Stimulated activated CD4-positive, alpha-beta T cell treated with anti-CD3 and anti-CD28 coated beads, Interleukin-1b, Interleukin-23, amount 100 ng/mL, for 1 hour (primary cell): Measurements from ENCODE around the gene ST3GAL5.
"Not testable (repeated sequence)": the region's sequence is repeated elsewhere in the genome, so short reads cannot be mapped to it uniquely, and the experiment has no call there.

Experiments
- DNase-seq, 2 donors: peaks; one replicate each; pipeline ENCODE4 v3.0.0-alpha.2; 2020; ENCODE audit warnings: low read depth in 2 of 2

ST3GAL5 gene

DNA sequence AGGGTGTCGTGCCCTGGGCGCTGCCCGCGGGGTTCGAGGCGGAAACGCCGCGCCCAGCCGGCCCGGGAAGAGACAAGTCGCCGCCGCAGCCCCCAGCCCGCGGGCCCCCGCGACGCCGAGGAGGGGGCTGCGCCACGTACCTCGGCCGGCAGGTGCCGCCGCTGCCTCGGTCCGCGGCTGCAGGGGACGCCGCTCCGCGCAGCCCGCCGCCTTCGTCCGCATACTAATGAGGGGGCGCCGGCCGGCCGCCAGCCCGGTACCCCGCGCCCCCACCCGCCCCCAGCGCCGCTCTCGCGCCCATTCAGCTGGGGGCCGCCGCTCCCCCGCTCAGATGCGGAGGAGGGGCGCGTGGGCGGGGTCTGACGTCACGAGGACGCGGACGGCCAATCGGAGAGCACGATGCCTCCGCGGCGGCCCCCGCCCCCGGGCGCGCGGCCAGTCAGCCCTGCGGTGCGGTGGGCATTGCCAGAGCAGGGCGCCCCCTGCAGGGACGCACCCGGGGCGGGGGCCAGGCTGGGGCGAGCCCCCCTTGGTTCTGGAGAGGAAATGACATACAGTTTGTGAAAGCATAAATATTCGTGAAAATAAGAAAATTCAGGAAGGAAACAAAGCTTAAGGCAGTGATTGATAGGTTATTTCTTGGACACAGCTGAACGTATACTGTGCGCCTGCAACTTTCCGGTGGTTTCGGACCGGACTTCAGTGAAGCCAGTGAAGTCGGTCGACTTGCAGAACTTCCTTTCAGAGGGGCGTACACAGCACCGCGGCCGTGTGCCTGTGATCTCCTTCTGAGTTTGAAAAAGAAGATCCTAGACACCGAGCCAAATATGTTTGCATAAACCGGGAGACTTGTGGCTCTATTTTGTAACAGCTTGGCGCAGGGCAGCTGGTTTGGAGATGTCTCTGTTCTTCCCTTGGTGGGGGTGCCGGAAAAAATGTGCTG is at the start of gene ST3GAL5:
Gene ST3GAL5 (minus strand): TSS at position 307 of the 943 bp plus-strand sequence. CDS start 85 bp downstream, at position 222.
- peak; percentile 82 to 97 for DNase-seq

DNA sequence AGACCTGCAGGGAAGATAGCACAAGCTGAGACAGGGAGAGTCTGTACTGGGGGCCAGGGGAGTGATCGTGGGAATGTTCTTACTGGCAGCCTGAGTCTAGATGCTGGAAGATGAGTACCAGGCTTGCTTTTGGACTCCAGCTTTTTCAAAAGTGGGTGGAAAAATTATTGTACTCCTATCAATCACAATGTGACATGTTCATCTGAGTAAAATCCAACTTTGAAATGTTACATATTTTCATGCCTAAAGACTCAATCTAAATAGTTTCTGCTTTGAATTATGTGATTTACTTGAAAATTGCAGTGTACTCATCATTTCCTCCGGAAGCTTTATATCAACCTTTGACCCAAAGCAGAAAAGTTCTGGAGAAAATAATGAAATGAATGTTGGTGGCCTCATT is 49.7 kb upstream of the ST3GAL5 start:
- DNase-seq = no peak

DNA sequence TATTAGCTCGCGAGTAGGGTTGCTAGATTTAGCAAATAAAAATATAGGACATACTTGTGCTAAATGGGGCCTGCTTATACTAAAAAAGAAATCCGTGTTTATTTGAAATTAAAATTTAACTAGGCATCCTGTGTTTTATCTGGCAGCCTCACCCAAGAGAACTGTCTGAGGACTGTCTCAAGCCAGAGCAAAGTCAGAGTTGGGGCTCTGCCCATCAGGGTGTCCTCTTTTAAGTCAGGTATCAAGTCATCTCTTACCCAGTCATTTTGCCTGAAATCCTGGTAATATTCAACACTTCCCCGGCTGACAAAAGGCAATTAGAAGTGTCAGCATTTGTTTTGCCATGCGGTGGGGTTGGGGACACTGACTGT is 48.3 kb upstream of the ST3GAL5 start:
- DNase-seq = no peak

DNA sequence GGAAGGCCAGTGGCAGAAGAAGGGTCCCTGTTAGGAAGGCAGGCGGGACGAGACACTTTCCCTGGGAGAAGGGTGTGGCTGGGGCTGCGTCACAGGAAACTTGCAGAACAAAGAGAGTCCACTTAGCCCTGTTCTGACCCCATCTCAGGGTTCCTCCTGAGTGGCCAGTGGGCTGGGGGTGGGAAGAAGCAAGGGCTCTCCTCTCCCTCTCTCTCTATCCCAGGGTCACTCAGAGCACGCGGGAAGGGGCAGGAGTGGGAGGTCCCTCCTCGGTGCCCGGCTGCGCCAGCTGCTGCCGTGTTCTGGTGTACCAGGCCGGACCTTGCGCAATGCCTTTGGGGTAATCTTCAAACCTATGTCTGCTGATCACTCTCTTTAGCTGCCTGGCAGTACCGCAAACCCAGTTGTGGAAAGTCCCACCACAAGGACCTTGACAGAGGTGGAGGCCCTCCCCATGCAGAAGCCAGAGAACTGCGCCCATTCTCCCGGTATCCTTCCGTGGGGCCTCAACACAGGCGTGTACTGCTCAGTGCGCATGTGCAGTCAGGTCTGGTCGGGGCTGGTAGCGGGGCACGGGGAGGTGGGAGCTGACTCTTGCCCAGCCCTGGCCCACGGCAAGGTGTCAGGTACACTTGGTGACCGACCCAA is 47.8 kb upstream of the ST3GAL5 start:
- no peak for DNase-seq

DNA sequence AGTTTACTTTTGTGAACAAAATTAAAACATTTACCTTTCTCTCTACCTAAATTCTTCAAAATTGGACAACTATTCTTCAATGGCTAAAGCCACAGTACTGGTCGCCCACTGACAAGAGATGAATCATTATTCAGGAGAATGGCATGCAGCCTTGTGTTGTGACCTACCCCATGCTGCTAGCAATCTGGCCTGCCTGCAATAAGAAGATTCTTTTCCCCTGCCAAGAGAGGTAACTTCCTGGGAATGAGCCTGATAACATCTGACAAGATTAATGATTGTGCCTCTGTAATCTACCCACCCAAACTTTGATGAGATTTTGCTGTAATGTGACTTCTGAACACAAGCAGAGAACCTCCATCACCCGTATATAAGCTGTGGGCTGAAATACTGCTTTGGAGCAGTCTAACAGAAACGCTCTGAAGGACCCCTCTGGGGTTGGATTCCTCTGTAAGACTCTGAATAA is 47.0 kb upstream of the ST3GAL5 start:
- no peak for DNase-seq

DNA sequence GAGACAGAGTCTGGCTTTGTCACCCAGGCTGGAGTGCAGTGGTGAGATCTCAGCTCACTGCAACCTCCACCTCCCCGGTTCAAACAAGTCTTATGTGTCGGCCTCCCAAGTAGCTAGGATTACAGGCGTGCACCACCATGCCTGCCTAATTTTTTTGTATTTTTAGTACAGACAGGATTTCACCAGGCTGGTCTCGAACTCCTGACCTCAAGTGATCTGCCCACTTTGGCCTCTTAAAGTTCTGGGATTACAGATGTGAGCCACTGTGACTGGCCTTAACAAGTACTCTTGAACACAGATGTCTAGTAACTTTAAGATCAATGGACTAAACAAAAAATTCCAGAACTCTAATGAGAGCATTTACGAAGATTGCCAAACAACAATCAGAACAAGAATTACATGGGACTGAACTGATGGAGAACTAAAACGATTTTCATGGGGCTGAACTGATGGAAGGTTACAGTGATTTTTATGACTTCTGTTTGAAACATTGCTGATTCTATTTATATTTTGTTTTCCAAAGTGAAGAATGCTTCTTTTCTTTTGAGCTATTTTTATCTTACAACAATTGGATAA is 46.5 kb upstream of the ST3GAL5 start:
- DNase-seq = no peak

DNA sequence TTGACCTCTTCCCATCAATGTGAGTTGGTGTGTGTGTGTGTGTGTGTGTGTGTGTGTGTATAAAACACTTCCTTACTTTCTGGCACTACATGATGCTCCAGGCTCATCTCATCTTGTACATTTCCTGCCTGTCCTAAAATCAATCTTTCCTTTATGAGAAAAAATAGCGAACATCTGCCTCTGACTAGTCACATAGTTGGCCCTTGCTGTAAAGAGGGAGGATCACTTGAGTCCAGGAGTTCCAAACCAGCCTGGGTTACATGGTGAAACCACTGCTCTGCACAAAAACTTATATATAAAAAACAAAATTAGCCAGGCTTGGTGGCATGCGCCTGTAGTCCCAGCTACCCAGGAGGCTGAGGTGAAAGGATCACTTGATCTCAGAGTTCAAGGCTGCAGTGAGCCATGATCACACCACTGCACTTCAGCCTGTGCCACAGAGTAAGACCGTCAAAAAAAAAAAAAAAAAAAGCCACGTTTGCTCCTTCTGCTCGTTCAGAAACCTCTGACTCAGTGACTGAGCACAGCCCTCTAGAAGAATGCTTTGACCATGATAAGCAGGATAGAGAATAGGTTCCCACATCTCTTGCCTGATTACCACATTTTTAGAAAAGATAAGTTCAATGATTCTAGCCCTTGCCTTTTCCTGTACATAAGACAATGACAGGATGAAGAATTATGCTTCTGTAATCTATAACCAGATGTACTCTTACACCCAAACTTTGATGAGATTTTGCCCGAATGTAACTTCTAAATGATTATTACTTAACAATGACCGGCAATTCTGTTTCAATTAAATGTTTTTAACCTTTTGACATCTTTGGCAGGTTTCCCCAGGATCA is 45.2 kb upstream of the ST3GAL5 start:
- DNase-seq = no peak

DNA sequence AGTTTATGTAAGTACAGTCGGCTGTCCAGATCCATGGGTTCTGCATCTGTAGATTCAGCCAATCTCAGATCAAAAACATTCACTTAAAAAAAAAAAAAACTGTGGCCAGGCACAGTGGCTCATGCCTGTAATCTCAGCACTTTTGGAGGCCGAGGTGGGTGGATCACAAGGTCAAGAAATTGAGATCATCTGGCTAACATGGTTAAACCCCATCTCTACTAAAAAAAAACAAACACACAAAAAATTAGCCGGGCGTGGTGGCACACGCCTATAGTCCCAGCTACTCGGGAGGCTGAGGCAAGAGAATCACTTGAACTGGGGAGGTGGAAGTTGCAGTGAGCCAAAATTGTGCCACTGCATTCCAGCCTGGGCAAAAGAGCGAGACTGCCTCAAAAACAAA is 42.4 kb upstream of the ST3GAL5 start:
- DNase-seq = not testable (repeated sequence)

DNA sequence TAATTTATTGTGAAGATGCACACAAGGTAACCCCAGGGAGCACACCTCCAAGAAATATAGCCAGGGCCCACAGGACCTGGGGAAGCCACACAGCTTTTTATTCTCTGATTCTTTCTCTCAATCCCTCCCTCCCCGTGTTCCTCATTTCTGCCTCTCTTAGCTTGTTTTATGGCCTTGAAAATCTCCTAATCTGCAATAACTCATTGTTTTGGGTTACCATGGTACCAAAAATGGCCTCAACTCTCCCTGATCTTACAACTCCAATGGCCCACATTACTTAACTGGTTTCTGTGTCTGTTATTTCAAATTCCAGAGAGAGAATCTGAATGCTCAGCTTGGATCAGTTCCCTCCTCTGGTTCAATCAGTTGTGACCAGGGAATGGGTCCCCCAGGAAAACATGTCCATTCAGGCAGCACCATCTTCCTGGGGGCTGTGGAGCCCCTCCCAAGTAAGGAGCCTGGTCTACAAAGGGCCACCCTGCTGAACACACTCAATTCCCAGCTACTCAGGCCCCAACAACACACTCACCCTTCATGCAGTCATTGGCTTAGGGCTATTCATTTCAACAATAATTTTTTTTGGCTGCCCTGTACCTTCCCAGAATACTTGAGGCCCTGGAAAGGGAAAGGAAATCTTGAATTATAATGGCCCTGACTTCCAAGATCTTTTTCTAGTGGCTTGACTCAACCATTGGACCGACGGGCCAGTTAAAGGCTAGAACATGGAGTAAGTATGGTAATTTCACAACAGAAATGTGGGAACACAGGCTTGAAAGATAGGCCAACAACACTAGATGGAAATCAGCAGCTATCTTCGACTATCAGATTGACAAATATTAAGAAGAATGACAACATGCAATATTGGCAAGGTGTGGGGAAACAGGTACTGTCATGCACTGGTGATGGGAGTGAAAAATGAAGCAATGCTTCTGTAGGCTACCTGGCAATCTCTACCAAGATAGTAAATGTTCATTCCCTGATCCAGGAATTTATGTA is 41.6 kb upstream of the ST3GAL5 start:
- no peak for DNase-seq

DNA sequence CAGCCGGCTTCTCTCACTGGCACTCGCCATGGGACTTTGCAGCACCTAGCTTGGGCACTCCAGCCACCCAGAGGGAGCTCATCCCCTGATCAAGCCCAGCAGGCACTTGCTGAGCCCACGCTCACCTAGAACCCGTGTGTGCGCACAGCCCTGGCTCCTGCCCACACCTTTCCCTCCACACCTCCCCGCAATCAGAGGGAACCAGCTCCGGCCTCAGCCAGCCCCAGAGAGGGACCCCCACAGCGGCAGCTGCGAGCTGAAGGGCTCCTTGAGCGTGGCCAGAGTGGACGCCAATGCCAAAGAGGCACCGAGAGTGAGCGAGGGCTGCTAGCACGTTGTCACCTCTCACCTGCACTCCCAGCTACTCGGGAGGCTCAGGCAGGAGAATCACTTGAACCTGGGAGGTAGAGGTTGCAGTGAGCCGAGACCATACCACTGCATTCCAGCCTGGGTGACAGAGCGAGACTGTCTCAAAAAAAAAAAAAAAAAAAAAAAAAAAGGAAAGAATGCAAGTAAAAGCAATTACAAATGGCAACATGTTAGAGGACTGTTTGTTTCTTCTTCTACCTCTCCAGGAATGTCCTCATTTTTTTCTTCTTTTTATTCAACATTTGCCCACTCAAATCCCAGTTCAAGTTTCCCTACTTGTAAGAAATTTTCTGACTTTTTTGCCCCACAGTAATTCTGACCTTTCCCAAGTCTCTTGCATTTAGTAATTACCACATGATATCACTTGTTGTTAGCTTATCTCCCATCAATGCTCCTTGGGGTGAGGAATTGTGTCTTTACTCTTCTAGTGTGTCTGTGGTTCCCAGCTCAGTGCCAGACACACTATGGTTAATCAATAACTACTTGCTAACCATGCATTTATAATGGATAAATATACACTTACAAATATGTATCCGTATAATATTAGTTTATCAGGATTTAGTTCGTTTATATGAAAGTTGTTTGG is 40.6 kb upstream of the ST3GAL5 start:
- no peak for DNase-seq

DNA sequence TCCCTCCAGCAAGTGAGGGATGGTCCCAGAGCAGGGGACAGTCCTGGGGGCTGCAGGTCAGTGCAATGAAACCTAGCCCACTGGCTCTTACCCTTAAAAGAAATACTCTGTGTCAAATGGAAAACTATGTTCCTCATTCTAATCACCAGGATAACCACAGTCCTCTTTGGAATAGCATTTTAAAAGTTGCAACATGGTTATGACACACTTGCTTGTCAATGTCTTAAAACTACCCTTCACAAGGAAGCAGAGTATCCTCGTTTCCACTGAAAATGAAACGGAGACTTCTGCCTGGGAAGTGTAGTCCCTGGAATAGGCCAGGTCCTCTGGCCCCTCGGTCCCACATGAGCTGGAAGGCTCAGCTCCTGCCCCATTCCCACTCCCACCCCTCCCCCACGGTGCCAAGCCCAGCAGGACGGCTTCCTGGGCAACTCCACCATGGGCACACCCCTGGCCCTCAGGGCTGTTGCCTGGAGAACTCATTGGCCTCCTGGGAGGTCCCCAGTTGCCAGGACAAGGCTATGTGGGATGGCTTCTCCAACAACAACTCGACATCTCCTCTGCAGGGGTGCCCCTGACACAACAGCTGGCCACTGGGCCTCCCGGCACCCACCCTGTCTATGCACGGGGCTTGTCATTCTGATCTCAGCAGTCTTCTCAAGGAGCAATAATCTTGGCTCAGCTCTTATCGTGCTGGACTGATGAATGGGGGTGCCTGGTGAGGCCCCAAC is 38.3 kb upstream of the ST3GAL5 start:
- no peak for DNase-seq

DNA sequence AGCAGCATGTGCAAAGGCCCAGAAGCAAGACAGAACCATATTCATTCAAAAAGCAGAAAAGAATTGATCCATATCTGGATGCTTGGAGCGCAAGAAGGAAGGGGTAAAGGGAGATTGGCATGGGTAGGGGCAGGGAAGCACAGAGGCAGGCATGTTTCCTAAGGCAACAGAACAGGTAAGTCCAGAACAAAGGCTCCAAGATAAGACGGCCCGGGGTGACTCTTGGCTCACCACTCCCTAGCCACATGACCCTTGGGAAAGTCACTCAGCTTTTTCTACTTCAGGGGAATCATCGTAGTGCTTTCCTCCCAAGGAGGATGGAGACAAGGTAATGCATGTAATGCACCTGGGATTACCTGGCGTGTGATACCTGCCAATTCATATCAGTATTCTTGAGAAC is 37.7 kb upstream of the ST3GAL5 start:
- DNase-seq = no peak

DNA sequence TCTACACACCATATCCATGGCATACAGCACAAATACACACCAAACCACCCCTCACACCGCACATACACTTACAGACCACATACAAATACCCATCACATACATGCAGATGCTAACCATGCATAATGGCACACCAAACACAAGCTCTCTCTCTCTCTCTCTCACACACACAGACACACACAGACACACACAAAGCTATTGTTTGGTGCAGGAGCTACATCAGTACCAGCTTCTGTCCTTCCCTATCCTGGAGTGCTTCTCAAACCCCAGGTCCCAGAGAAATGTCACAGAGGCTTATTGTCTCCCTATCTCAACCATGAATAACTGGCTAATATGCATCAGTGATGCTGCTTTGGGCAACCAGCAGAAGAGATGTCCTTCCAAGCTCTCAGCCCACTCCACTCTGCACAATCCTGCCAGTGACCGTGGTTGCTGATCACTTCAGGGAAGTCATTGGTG is 36.5 kb upstream of the ST3GAL5 start:
- DNase-seq = no peak

DNA sequence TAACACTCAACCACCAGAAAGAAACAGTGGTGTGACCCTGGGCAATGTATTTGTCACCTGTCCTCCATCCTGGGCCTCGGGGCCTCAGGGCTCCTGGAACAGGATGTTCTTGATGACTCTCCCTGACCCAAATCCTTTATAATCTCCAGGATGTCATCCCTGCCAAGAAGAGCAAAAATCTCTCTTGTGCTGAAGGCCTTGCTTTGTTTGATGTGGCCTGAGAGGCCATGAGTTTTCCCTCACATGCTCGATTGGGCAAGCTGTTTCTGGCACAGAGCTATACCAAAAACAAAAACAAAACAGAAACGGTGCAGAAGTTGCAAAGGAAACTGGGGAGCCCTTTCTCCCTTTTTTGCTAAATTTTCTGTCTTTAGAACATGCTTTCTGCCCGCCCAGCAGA is 35.7 kb upstream of the ST3GAL5 start:
- DNase-seq = no peak

DNA sequence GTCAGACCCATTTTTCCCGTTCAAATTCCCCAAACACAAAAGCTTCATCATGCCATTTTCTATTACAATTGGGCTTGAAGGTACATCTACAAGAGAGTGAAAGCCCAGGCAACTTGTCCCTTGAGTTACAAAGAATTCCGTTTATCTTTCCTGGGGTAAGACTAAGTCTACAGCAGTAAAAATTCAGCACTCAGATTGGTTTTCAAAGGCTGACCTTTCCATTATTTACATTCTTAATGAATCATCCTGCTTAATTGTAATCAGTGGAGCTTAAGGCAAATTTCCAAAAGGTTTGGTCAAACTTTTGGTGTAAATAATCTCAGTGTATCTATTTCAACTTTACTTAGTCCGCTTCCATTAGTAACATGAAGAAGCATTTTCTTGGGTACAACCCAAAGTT is 33.4 kb upstream of the ST3GAL5 start:
- DNase-seq = no peak

DNA sequence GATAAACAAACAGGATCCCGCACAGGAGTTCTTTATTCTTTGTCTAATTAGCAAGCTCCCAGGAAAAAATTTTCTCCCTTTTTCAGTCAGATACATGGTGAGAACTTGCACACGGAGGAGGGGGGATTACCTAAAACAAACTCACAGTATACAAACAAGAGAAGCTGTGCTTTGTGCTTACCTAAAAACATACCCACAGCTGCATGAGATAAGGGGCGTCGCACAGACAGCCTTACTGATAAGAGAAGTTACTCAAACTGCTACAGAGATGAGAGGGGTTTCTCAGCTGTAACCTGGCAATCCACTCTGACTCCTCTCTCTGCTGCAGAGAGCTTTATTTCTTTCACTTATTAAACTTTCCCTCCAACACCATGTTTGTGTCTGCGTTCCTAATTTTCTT is 32.9 kb upstream of the ST3GAL5 start:
- DNase-seq = no peak

DNA sequence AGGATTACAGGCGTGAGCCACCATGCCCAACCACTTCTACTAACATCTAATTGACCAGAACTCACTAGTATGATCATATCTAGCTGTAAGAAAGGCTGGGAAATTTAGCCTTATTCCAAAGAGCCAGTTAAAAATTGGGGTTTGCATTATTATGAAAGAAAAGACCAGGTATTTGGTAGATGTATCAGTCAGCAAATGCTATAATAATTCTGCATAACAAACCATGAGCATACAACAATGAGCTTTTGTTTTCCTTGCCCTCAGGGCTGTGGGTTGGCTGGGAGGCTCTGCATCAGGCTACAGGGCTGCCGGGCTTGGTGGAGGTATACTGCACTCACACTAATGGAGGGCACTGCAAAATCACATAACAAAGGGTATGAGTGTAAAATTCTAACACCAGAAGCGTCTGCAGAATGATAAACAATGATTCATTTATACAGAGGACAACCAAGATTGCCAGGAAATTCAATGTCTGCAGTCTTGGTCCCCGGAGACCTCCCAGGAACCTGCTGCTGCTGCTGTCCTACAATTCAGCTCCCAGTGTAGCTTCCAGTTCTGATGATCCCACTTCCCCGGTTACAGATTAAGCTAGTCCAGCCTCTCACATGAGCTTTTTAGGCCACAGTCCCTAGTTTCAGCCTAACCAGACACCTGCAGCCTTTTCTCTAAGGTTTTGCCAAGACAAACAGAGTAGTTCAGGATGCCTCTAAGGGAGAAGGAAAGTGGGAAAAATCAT is 32.2 kb upstream of the ST3GAL5 start:
- DNase-seq = no peak
